Epithelial cell of proximal tubule (primary cell): ENCODE data around the gene MLN. TPM values are rescaled to one million over a fixed set of nuclear protein-coding genes. Genes with fewer than 3 reads are reported as not detected.

ENCODE experiments used
- DNase-seq: peaks from one replicate; pipeline ENCODE4 v3.0.0-alpha.2; 2011; ENCODE audit warnings: low read depth
- H3K4me3 ChIP-seq: 2 replicates; pipeline ENCODE4 v1.5.1; 2011; ENCODE audit warnings: low read depth, mild to moderate bottlenecking, low read length
- CTCF ChIP-seq: conservative IDR thresholded peaks from 2 replicates; pipeline ENCODE4 v1.5.1; 2012; ENCODE audit warnings: low read depth, mild to moderate bottlenecking, low read length
- total RNA-seq: library from RNA; depleted of rRNA; stranded (reverse); fragments of >200 nt; gene quantifications from 2 replicates; pipeline ENCODE4 v1.2.3, GENCODE V29; 2015

Gene MLN
- total RNA-seq, 1 donor from 2014 or later, result not detected

GRCh38 chr6:33848484-33848883 is 44.7 kb upstream of the MLN start:
- no peak overlapping the region for H3K4me3 ChIP-seq
- no peak for TF ChIP-seq CTCF
- no peak for DNase-seq

GRCh38 chr6:33847867-33848266 is 44.1 kb upstream of the MLN start:
- no peak for DNase-seq
- TF ChIP-seq CTCF, result no peak

GRCh38 chr6:33847078-33847477 is 43.3 kb upstream of the MLN start:
- no peak for TF ChIP-seq CTCF
- no peak for DNase-seq
- H3K4me3 ChIP-seq, result no peak overlapping the region

More at GRCh38 chr6:33847867-33848266, 44.1 kb upstream of the MLN start:
- no peak overlapping the region for H3K4me3 ChIP-seq

- H3K4me3 ChIP-seq, result no peak overlapping the region
- no peak for DNase-seq
- TF ChIP-seq CTCF, result no peak
Measured at GRCh38 chr6:33846226-33846625, 42.4 kb upstream of the MLN start.

- DNase-seq, result no peak
- H3K4me3 ChIP-seq, result no peak overlapping the region
- no peak for TF ChIP-seq CTCF
Measured at GRCh38 chr6:33845031-33845745, 41.4 kb upstream of the MLN start.

- no peak for TF ChIP-seq CTCF
- no peak overlapping the region for H3K4me3 ChIP-seq
- no peak for DNase-seq
Measured at GRCh38 chr6:33843131-33844121, 39.6 kb upstream of the MLN start.
